Measurements from ENCODE around the gene KIRREL1. TPM values are rescaled to one million over a fixed set of nuclear protein-coding genes. Genes with fewer than 3 reads are reported as not detected.

KIRREL1 gene
- total RNA-seq, 4 donors from 2014 or later: 8.8 to 19.6 (median 14.5) TPM

DNA sequence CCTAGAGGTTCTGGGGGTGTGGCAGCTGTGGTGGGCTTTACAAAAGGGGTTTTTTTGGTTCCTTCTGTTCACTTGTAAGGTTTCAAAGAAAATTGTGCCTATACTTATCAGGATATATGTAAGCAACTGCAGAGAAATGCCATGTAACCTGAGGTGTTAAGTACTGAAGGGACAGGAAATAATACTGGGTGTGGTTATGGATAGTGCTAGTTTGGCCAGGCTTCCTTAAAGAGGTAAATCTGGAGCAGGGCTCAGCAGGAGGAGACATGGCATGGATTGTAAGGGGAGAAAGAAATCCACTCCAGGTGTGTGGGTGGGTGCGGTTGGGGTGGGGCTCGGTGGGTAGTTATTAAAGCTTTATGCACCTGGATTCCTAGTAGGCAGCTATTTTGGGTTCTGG lies 28.3 kb downstream of the KIRREL1 start:
- DNase-seq (ENCODE audit: low spot score in 2 of 2): no peak
- no peak overlapping the region for H3K4me3 ChIP-seq (ENCODE audit: low read depth, poor library complexity, severe bottlenecking)
- WGBS, 2 donors: 33 to 37% methylated on average over 2 of the region's 2 CpGs
- intact Hi-C loops (cut with DNase I; ENCODE audit: low total_unique reads): no loop called here
- TF ChIP-seq, protein P1, sequence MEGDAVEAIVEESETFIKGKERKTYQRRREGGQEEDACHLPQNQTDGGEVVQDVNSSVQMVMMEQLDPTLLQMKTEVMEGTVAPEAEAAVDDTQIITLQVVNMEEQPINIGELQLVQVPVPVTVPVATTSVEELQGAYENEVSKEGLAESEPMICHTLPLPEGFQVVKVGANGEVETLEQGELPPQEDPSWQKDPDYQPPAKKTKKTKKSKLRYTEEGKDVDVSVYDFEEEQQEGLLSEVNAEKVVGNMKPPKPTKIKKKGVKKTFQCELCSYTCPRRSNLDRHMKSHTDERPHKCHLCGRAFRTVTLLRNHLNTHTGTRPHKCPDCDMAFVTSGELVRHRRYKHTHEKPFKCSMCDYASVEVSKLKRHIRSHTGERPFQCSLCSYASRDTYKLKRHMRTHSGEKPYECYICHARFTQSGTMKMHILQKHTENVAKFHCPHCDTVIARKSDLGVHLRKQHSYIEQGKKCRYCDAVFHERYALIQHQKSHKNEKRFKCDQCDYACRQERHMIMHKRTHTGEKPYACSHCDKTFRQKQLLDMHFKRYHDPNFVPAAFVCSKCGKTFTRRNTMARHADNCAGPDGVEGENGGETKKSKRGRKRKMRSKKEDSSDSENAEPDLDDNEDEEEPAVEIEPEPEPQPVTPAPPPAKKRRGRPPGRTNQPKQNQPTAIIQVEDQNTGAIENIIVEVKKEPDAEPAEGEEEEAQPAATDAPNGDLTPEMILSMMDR (IDR thresholded peaks at IDR 0.05): no peak
- no peak for TF ChIP-seq POLR2A (IDR thresholded peaks at IDR 0.05)

DNA sequence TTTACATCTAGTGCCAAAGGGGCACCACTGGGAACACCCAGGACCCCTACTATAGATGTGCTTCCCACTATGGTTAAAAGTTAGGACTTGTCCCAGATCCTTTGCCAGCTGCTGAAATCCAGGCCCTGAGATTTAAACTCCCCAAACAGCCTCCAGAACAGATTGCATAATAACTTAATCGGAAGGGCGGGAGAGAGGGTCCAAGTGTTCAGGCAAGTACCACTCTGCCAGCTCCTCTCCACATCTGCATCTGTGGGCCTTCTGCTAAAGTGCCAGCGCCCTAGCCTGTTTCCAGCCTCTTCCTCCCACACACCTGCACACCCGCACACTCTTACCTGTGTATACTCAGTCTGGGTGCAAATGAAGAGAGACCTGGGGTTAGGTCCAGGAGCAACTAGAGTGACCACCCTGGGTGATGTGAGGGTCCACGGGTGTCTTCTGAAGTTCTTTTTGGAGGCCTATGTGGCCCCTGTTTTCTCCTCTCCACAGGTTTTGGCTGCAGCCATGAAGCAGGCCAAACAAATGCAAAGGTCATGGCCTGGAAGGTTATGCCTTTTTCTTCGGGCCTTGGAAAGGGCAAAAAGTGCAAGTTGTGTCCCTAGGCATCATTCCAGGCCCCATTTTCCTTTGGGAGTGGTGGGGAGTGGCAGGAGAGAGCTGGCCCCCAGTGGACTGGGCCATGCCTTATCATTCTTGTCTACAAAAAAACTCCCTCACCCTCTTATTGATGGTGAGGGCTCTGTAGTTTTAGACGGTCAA lies 29.3 kb downstream of the KIRREL1 start:
- peak in 1 of 2 donors; percentile 39 for DNase-seq (ENCODE audit: low spot score in 2 of 2)
- H3K4me3 ChIP-seq (ENCODE audit: low read depth, poor library complexity, severe bottlenecking): no peak overlapping the region
- no peak for TF ChIP-seq POLR2A (IDR thresholded peaks at IDR 0.05)
- TF ChIP-seq, protein P1 (IDR thresholded peaks at IDR 0.05): no peak
- 16 to 25% methylated on average over 7 of the region's 7 CpGs for WGBS, 2 donors
- intact Hi-C loops (cut with DNase I; ENCODE audit: low total_unique reads): no loop called here

DNA sequence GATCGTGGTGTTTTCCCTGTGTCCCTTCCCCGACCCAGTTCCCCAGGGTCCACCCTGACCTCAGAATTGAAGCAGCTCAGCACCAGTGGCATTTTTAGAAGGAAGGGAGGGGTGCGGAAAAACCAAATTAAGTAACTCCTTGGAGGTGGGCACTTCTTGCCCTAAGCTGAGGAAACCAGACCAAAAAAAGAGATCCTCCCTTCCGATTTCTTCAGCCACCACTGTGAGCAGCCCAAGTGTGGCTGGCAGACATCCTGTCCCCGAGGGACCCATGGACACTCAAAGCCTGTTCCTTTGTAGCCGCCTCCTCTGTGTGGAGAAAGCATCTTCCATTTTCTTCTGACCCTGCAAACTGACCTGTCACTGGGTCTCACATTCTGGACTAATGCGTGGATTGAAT lies 31.3 kb downstream of the KIRREL1 start:
- H3K4me3 ChIP-seq (ENCODE audit: low read depth, poor library complexity, severe bottlenecking): no peak overlapping the region
- intact Hi-C loops (cut with DNase I; ENCODE audit: low total_unique reads): no loop called here
- peak in 1 of 2 donors; percentile 39 for DNase-seq (ENCODE audit: low spot score in 2 of 2)
- TF ChIP-seq, protein P1 (IDR thresholded peaks at IDR 0.05): no peak
- TF ChIP-seq POLR2A (IDR thresholded peaks at IDR 0.05): no peak
- 60 to 62% methylated on average over 7 of the region's 7 CpGs for WGBS, 2 donors

DNA sequence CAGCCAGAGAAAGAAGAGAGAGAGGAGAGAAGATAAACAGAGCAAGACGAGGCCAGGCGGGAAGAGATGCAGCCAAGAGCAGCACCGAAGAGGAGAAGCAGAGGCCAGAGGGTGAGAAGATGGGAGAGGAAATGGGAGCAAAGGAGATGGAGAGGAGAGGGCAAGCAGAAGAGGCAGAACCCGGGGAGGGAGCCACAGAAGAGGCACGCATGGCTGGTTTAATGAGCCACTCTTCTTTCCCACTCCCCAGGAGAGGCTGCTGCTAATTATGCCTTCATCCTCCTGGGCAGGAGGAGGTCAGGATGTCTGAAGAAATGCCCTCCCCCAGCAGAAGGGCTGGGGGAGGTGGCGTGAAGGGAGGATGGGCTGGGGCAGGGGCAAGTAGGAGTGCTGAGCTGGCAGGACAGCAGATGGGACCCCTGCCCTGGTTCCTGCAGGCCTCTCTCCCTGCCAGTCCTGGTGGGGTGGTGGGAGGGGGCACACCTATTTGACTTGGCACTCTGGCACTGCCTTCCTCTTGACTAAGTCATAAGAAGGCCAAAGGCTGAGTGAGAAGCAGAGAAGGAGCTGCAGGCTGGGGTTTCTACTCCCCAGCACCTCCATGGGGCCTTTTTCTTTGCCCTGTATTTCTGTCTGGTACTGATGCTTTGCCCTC lies 32.3 kb downstream of the KIRREL1 start:
- no peak overlapping the region for H3K4me3 ChIP-seq (ENCODE audit: low read depth, poor library complexity, severe bottlenecking)
- no peak for DNase-seq (ENCODE audit: low spot score in 2 of 2)
- TF ChIP-seq, protein P1 (IDR thresholded peaks at IDR 0.05): no peak
- WGBS, 2 donors: 56 to 66% methylated on average over 6 of the region's 6 CpGs
- intact Hi-C loops (cut with DNase I; ENCODE audit: low total_unique reads): no loop called here

DNA sequence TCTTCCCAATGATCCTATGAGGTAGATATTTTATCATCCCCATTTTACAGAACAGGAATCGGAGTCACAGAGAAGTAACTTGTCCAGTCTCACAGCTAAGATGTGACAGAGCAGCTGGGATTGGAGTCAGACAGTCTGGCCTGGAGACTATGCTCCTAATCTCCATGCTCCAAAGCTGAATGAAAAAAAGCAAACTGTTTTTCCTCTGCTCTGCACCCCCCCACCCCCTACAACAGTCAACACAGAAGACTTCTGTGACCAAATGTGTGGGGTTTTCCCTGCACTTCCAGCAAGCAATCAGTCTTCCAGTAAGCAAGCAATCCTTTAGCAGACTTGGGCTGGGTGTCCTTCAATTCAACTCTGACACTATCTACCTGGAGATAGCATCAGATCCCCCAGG lies 33.2 kb downstream of the KIRREL1 start:
- H3K4me3 ChIP-seq (ENCODE audit: low read depth, poor library complexity, severe bottlenecking): no peak overlapping the region
- no peak for TF ChIP-seq POLR2A (IDR thresholded peaks at IDR 0.05)
- TF ChIP-seq, protein P1 (IDR thresholded peaks at IDR 0.05): no peak
- DNase-seq (ENCODE audit: low spot score in 2 of 2): no peak
- intact Hi-C loops (cut with DNase I; ENCODE audit: low total_unique reads): no loop called here
- WGBS, 2 donors: 93 to 100% methylated on average over 1 of the region's 1 CpG

Data from lower leg skin (tissue), 4 donors.